ENCODE results near the gene RFNG. TPM values are rescaled to one million over a fixed set of nuclear protein-coding genes. Genes with fewer than 3 reads are reported as not detected.

RFNG gene
- total RNA-seq, 1 donor from 2014 or later = 40.2 TPM

- Histone ChIP-seq H3K9me3 (ENCODE audit: insufficient read depth, low read depth, low read length) (no peaks in the 10 kb centered on the region), H3K27ac (ENCODE audit: low read depth, low read length) (peak overlapping the region; percentile 33), H3K79me2 (ENCODE audit: insufficient read depth, low read length) (peaks cover 30% of the 10 kb centered on the region), H3K4me1 (ENCODE audit: insufficient read depth, low read length) (peaks cover 12% of the 10 kb centered on the region), H3K4me3 (ENCODE audit: insufficient read depth, low read depth, low read length) (peak overlapping the region; percentile 71), H2AFZ (ENCODE audit: low read depth, low read length) (peak overlapping the region; percentile 66), H3K9ac (ENCODE audit: low read length) (peak overlapping the region; percentile 92), H4K20me1 (ENCODE audit: insufficient read depth, low read length) (peaks cover 24% of the 10 kb centered on the region), H3K4me2 (ENCODE audit: low read length) (peak overlapping the region; percentile 96), H3K36me3 (ENCODE audit: insufficient read depth, low read length) (peaks cover 2% of the 10 kb centered on the region), H3K27me3 (ENCODE audit: insufficient read depth, low read length) (no peaks in the 10 kb centered on the region)
- H3K36me3 Mint-ChIP-seq (ENCODE audit: low read depth, unreplicated experiment) = peaks cover 3% of the 10 kb centered on the region
- no peaks in the 10 kb centered on the region for H3K4me1 Mint-ChIP-seq (ENCODE audit: low read depth, unreplicated experiment)
- no peaks in the 10 kb centered on the region for H3K27me3 Mint-ChIP-seq (ENCODE audit: low read depth, unreplicated experiment)
- no peak for TF ChIP-seq CTCF (IDR thresholded peaks at IDR 0.05; ENCODE audit: insufficient read depth, low read depth, low read length)
- no peak for TF ChIP-seq EZH2 (IDR thresholded peaks at IDR 0.05; ENCODE audit: insufficient read depth, low read length)
- DNase-seq (ENCODE audit: low read depth) (no peak), FAIRE-seq (no peak)
- no peak overlapping the region for H3K27ac Mint-ChIP-seq (ENCODE audit: unreplicated experiment)
- H3K4me3 Mint-ChIP-seq (ENCODE audit: unreplicated experiment) = peak overlapping the region; percentile 76
- no peaks in the 10 kb centered on the region for H3K9me3 Mint-ChIP-seq (ENCODE audit: unreplicated experiment)
These were observed 13.0 kb upstream of the RFNG start for GRCh38 chr17:82064433-82065192.

- Histone ChIP-seq H3K79me2 (ENCODE audit: insufficient read depth, low read length) (peaks cover 30% of the 10 kb centered on the region), H3K27me3 (ENCODE audit: insufficient read depth, low read length) (no peaks in the 10 kb centered on the region), H4K20me1 (ENCODE audit: insufficient read depth, low read length) (peaks cover 31% of the 10 kb centered on the region), H3K9ac (ENCODE audit: low read length) (peak overlapping the region; percentile 92), H3K27ac (ENCODE audit: low read depth, low read length) (no peak overlapping the region), H3K4me3 (ENCODE audit: insufficient read depth, low read depth, low read length) (no peak overlapping the region), H3K4me1 (ENCODE audit: insufficient read depth, low read length) (peaks cover 12% of the 10 kb centered on the region), H2AFZ (ENCODE audit: low read depth, low read length) (no peak overlapping the region), H3K36me3 (ENCODE audit: insufficient read depth, low read length) (peaks cover 2% of the 10 kb centered on the region), H3K4me2 (ENCODE audit: low read length) (peak overlapping the region; percentile 96), H3K9me3 (ENCODE audit: insufficient read depth, low read depth, low read length) (no peaks in the 10 kb centered on the region)
- peaks cover 3% of the 10 kb centered on the region for H3K36me3 Mint-ChIP-seq (ENCODE audit: low read depth, unreplicated experiment)
- FAIRE-seq (no peak), DNase-seq (ENCODE audit: low read depth) (no peak)
- no peaks in the 10 kb centered on the region for H3K9me3 Mint-ChIP-seq (ENCODE audit: unreplicated experiment)
- no peak overlapping the region for H3K27ac Mint-ChIP-seq (ENCODE audit: unreplicated experiment)
- H3K4me1 Mint-ChIP-seq (ENCODE audit: low read depth, unreplicated experiment) = no peaks in the 10 kb centered on the region
- TF ChIP-seq CTCF (IDR thresholded peaks at IDR 0.05; ENCODE audit: insufficient read depth, low read depth, low read length) (no peak), EZH2 (IDR thresholded peaks at IDR 0.05; ENCODE audit: insufficient read depth, low read length) (no peak)
- no peaks in the 10 kb centered on the region for H3K27me3 Mint-ChIP-seq (ENCODE audit: low read depth, unreplicated experiment)
- H3K4me3 Mint-ChIP-seq (ENCODE audit: unreplicated experiment) = peak overlapping the region; percentile 76
These were observed 12.1 kb upstream of the RFNG start for GRCh38 chr17:82063424-82064415.
